Measurements from ENCODE around the gene RUNX3.
"Not testable (repeated sequence)": the region's sequence is repeated elsewhere in the genome, so short reads cannot be mapped to it uniquely, and the experiment has no call there.

Gene RUNX3

GRCh38 chr1:24930260-24931145 is at the start of gene RUNX3:
RUNX3 (minus strand) TSS chr1:24930276; CDS start chr1:24929868, 408 bp downstream.
- DNase-seq (ENCODE audit: low spot score), result peak; percentile 83

GRCh38 chr1:24979232-24979631 is 49.2 kb upstream of the RUNX3 start:
- not testable (repeated sequence) for DNase-seq (ENCODE audit: low spot score)

- no peak for DNase-seq (ENCODE audit: low spot score)
These were observed 48.4 kb upstream of the RUNX3 start for GRCh38 chr1:24978383-24979032.

- no peak for DNase-seq (ENCODE audit: low spot score)
These were observed 45.3 kb upstream of the RUNX3 start for GRCh38 chr1:24975391-24975790.

- no peak for DNase-seq (ENCODE audit: low spot score)
These were observed 43.2 kb upstream of the RUNX3 start for GRCh38 chr1:24973315-24973714.

GRCh38 chr1:24972915-24973242 is 42.8 kb upstream of the RUNX3 start:
- DNase-seq (ENCODE audit: low spot score), result no peak

GRCh38 chr1:24972221-24972914 is 42.3 kb upstream of the RUNX3 start:
- DNase-seq (ENCODE audit: low spot score), result no peak

- no peak for DNase-seq (ENCODE audit: low spot score)
These were observed 41.1 kb upstream of the RUNX3 start for GRCh38 chr1:24970926-24971875.

- no peak for DNase-seq (ENCODE audit: low spot score)
These were observed 40.3 kb upstream of the RUNX3 start for GRCh38 chr1:24970399-24970753.

- DNase-seq (ENCODE audit: low spot score), result no peak
These were observed 39.7 kb upstream of the RUNX3 start for GRCh38 chr1:24969596-24970398.

GRCh38 chr1:24968941-24969585 is 39.0 kb upstream of the RUNX3 start:
- no peak for DNase-seq (ENCODE audit: low spot score)

GRCh38 chr1:24967962-24968361 is 37.9 kb upstream of the RUNX3 start:
- no peak for DNase-seq (ENCODE audit: low spot score)

GRCh38 chr1:24967555-24967954 is 37.5 kb upstream of the RUNX3 start:
- no peak for DNase-seq (ENCODE audit: low spot score)

GRCh38 chr1:24966724-24967346 is 36.8 kb upstream of the RUNX3 start:
- DNase-seq (ENCODE audit: low spot score), result no peak

- no peak for DNase-seq (ENCODE audit: low spot score)
These were observed 36.1 kb upstream of the RUNX3 start for GRCh38 chr1:24966121-24966723.

- no peak for DNase-seq (ENCODE audit: low spot score)
These were observed 35.5 kb upstream of the RUNX3 start for GRCh38 chr1:24965571-24965930.

GRCh38 chr1:24964811-24965570 is 34.9 kb upstream of the RUNX3 start:
- no peak for DNase-seq (ENCODE audit: low spot score)

- no peak for DNase-seq (ENCODE audit: low spot score)
These were observed 34.0 kb upstream of the RUNX3 start for GRCh38 chr1:24963943-24964693.

Data from D341Med (cell line).